ENCODE data around the gene SHISA9.

DNA sequence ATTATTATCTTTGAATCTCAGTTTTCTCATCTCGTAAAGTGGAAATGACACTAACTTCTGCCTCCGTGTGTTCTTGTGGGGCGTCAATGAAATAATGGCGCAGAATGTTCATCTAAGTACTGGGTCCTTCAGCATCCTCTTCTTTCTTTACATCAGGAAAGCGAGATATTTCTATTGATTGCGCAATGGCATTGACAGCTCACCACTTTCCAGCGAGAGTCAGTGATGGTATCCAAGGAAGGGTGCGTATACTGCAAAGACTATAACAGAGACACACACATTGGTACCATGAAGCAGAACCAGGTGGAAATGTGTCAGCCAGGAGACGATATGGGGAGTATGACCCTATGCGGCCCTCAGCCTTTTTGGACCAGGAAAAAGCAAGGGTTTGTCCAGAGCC is 162.1 kb downstream of the SHISA9 start:
- no peak for TF ChIP-seq CTCF (IDR thresholded peaks at IDR 0.05; ENCODE audit: insufficient read depth, low read length)
- no peak for TF ChIP-seq POLR2AphosphoS5 (IDR thresholded peaks at IDR 0.05; ENCODE audit: low read depth)

Measured in HL-60 (cell line).